ENCODE results near the gene OTC.

The OTC gene

DNA sequence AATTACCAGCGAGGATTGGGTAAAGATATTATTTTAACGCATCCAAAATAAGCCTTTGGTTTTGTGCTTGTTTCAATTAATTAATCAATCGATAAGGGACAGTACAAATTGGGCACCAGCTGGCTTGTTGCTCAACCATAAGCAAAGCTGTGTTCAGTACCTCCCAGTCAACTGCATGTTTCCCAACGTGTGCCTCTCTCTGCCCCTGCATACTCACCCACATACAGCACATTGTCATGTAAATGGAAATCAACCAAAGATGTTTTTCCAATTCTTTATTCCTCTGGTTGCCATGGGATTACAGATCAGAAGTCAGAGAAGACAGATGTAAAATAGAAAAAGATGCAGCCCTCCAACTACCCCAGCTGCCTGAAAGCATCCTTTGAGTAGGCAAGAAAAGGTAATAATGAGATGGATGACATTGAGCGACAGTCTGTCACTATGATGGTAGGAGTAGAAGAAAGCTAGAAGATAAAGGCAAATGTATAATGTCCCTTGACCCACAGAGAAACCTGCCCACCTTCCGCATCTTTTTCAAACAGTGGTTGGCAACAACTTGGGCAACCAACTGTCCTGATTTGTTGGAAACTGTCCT is 116.3 kb downstream of the OTC start:
- no peak for DNase-seq
